ENCODE results near the gene IGF1.

The IGF1 gene

DNA sequence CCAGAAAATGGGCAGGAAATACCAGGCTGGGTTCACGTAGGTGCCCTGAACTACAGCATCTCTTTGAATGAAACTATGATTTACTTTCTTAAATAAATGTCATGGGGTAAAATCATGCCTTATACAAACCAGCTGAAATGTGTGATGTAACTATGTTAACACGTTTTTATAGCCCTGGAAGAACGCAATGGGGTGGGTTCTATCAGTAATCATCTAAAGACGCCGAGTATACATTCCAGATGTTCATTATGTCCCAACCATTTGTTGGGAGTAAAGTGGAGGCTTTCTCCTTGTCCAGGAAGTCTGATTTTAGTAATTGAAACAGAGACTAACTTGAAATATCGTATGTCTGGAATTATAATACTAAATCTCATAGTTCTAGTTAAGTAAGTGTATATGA, 16.2 kb upstream of the IGF1 start:
- DNase-seq (ENCODE audit: low read depth), result no peak

DNA sequence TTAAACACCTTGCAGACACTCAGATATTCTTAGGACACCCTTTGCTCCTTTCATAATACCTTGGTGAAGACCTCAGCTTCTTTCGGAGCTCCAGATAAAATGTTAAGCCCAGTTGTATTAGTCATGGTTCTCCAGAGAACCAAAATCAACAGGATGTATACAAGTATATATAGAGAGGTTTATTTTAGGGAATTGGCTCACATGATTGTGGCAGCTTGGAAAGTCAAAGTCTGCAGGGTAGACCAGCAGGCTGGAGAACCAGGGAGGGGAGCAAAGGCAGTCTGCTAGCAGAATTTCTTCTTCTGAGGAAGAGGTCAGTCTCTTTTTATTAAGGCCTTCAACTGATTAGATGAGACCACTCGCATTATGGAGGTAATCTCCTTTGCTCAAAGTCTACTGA, 6.9 kb upstream of the IGF1 start:
- DNase-seq (ENCODE audit: low read depth), result no peak

DNA sequence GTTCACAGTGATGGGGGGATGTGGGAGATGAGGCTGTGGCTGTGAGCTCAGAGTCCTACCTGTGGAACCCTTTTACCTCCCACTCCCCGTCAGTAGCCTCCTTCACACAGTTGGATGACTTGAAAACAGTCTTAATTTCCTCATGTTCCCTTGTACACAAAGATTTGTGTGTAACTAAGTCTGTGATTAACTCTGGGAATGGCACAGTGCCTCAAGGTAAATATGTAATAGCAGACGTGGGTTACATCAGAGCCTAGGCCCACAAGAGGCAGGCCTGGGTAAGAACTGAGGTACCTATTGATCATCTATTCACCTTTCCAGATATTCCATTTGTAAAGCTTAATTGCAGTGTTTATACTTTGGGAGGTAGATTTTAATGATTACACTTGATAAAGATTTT, 5.8 kb upstream of the IGF1 start:
- DNase-seq (ENCODE audit: low read depth), result no peak

DNA sequence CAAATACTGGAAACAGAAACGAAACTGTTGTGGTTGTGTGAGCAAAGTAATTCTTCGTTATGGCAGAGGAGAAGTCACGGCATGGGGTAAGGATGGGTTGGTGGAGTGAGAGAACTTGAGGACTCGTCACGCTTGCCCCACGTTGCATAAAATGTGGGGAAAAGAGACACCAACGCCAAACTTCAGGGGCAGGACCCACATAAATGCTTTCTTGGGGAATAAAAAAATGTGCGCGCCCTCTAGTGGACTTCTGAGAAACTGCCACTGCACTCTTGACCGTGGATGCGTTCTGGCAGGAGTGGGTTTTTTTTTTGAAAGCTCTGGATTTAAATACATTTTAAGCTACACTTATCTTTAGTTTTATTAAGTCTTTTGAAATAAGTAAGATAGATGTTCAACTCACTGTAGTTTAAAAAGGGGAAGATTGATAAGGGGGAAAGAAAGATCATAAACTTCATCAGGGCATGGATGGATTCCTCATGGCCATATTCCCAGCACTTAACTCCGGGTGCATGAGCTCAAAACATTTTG, 4.1 kb upstream of the IGF1 start:
- DNase-seq (ENCODE audit: low read depth), result peak; percentile 36

DNA sequence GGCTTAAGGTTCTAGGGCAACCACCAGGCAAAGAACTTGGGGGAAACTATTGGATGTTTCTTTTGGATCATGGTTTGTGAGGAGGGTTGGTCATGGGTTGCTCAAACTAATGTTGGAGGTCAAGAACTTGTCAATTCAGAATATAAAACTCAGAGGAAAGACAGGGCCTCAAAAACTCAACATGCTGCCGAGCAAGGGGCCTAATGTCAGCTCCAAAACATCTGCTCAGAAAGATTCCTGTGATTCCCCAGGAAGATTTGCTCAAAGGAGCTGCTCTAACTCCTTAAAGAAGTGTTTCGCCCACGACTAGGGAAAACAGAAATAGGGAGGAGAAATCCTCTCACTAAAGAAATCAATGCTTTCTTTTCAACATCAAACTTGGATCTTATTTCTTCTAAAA, 3.7 kb upstream of the IGF1 start:
- DNase-seq (ENCODE audit: low read depth), result no peak

DNA sequence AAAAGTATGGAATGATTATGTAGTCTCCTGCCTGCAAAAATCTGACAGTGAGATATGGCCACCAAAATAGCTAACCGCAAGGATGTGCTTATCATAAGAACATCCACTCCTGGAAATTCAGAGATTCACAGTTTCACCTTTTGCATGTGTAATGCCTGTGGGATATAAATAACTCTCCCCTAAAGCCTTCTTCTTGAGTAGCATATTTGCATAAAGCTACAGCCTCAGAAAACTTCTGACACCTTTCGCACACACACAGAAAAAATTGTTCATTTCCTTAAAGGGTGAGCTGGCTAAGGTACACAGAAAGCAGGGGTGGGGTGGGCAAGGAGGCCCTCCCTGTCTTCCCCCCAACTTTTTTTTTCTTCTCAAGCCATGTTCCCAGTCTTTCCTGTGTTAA, 3.1 kb upstream of the IGF1 start:
- peak; percentile 6 for DNase-seq (ENCODE audit: low read depth)

DNA sequence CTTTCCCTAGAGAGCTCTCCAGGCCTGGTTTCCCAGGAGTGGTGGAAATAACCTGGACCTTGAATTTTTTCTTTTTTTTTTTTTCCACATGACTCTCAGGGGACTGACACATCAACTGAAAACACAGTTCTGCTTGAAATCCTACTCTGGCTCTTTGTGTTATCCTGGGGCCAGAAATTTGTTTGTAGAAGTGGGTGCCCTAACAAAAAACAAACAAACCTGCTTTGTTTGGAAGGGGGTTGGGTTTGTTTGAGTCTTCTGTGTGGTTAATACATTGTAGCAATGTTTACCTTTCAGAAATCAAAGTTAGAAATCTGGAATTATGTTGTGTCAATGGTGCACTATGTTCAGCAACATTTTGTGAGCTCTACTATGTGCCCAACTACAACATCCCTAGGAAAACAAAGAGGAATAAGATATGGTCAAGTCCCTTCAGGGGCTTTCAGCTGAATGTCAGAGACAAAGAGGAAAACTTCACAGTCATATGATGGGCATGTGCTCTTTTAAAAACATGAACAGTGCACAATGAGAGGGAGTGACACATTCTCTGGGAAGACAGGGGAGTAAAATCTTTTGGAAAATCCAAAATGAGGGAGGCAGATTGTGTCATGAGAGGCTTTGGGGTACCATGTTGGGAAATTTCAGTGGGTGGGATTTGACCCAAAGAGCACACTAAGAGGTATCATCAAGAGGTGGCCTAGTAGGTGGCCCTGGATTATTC, 1.5 kb upstream of the IGF1 start:
- DNase-seq (ENCODE audit: low read depth), result no peak

DNA sequence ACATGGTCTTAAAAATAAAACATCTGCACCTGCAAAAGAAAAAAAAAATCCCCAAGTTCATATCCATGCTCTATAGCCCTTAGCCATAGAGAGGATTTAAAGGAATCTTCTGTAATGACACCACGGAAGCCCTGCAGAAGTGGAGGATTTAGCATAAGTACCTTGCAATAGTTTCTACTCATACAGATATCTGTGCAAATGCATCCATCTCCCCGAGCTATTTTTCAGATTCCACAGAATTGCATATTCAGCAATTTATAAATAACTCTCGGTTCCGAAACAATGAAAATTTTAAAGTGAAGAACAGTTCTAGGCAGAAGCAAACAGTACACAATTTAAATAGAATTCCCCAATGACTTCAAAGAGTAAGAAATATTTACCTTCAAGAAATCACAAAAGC, 424 bp downstream of the IGF1 start:
- DNase-seq (ENCODE audit: low read depth), result no peak

GRCh38 chr12:102479099-102479885, 1.1 kb downstream of the IGF1 start:
- no peak for DNase-seq (ENCODE audit: low read depth)

DNA sequence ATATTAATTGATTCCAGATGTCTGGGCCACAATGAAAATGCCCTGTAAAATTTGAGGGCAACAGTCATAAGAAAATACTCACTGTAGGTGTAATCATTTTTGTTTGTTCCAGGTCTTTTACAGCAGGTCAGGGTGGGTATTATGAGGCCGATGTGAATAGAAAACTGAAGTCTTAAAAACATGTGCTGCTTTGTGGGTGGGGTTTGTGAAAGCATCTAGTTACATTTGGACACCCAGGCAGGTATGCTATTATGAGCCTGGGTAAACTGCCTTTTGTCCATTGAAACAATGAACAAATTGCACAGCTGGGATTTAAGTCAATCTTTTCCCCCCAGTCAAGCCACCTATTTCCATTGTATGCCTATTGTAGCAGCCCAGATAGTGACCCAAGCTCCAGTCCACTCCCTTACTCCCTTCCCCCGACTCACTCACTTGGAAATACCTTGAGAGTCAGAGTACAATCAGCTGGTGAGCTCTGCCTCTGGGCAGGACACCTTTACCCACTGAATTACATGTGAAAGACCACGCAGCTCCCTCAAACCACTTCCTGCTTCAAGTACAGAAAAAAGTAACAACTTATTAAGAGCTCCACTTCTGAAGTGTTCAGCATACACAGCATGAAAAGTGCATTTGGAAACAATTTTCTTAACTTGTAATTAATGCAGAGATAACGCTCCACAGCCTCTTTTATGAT, 1.8 kb downstream of the IGF1 start:
- DNase-seq (ENCODE audit: low read depth), result no peak

DNA sequence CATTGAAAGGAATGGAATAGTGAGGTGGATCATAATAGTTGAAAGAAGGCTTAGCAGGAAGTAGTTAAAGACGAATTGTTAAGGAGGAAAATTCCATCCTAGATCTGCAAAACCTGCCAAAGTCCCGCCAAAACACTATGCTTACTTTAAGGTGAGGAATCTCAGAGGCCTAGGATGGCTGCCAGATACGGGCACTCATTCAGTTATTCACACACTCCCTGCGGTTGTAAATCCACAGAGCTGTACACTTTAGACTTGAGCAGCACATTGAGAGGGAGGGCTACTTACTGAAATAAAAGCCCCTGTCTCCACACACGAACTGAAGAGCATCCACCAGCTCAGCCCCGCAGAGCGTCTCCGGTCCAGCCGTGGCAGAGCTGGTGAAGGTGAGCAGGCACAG, 5.0 kb downstream of the IGF1 start:
- DNase-seq (ENCODE audit: low read depth), result no peak

GRCh38 chr12:102474438-102475064, 5.8 kb downstream of the IGF1 start:
- DNase-seq (ENCODE audit: low read depth), result peak; percentile 13

- no peak for DNase-seq (ENCODE audit: low read depth)
Measured at GRCh38 chr12:102472496-102472895, 7.9 kb downstream of the IGF1 start.

GRCh38 chr12:102471556-102471955, 8.8 kb downstream of the IGF1 start:
- DNase-seq (ENCODE audit: low read depth), result no peak

DNA sequence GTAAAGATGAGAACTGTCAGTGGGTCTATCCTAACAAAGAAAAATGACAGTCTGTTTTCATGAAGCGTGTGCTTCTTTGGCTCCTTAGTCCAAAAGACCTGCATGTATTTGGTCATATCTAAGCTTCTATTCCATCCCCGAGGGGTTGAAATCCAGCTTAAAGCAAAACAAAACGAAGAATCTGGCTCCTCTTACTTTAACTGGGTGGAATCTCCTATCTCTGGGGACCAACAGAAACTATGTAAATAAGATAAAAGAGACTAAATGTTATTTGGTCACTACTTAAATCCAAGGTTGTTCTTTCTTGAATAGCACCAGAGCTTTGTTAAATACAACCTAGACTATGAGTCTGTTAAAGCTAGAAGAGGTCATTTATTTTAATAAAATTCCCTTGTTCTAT, 9.4 kb downstream of the IGF1 start:
- DNase-seq (ENCODE audit: low read depth), result no peak

GRCh38 chr12:102468261-102468915, 12.0 kb downstream of the IGF1 start:
- DNase-seq (ENCODE audit: low read depth), result no peak

- DNase-seq (ENCODE audit: low read depth), result no peak
Measured at GRCh38 chr12:102465762-102466560, 14.4 kb downstream of the IGF1 start.

DNA sequence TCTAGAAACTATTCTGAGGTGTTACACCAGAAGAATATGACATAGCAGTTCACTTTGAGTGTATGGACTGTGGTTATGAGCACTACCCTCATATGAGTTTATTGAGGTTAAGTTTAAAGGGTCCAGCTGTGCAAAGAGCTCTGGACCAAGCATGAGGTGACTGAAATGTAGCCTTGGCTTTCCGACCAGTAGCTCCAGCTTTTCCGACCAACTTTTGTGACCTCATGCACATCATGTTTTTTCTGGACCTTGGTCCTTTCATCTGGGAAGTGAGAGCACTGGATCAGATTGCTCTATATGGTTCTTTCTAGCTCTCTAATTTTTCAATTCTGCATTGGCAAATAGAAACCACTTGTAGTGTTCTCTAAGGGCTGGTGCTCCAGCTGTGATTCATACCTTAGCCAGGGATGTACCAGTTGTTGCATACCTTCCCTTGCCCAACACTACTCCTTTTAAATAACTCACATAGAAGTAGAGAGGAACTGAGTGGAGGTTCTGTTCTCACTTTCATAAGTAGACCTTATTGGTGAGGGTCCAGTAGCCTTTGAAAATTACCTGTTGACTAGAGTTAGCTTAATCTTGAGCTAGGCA, 16.6 kb downstream of the IGF1 start:
- no peak for DNase-seq (ENCODE audit: low read depth)

- DNase-seq (ENCODE audit: low read depth), result no peak
Measured at GRCh38 chr12:102462795-102463465, 17.4 kb downstream of the IGF1 start.

DNA sequence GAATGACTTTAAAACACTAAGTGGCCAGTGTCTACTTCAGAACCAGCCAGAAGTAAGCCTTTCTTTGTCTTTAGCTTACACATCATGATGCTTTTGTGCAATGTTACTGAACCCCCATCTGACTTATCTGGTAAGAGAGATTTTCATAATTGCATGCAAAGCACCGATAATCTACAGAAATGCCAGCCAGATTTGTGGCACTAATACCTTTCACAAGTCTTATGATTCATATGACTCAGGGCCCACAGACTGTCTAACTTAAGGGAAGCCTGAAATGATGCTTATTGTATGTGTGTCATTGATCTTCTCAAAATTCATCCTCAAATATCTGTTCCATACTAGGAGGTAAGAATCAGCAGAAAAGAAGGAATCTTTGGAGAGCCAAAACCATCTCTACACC, 18.0 kb downstream of the IGF1 start:
- DNase-seq (ENCODE audit: low read depth), result no peak

Data from amniotic epithelial cell (primary cell).